Peyer's patch (tissue), 4 donors: ENCODE measurements around the gene GBX2. TPM values are rescaled to one million over a fixed set of nuclear protein-coding genes. Genes with fewer than 3 reads are reported as not detected.

ENCODE experiments used
- DNase-seq, 3 donors: peaks; one replicate each; pipeline ENCODE4 v3.0.0-alpha.2; 2017 to 2019
- H3K27ac ChIP-seq, 4 donors: fragments of 200-600 bp; sonication (generic); one replicate each; pipeline ENCODE4 v1.5.1; 2016 to 2019
- H3K27me3 ChIP-seq, 2 donors: fragments of 200-600 bp; sonication (generic); one replicate each; pipeline ENCODE4 v1.5.1; 2019
- H3K36me3 ChIP-seq, 3 donors: fragments of 200-600 bp; sonication (generic); one replicate each; pipeline ENCODE4 v1.5.1; 2016 to 2019
- H3K4me1 ChIP-seq, 4 donors: fragments of 200-600 bp; sonication (generic); one replicate each; pipeline ENCODE4 v1.5.1; 2016 to 2019
- H3K4me3 ChIP-seq, 4 donors: fragments of 200-600 bp; sonication (generic); 1 replicate in 3 of 4; 2 replicates in 1 of 4; pipeline ENCODE4 v1.5.1; 2016 to 2019; ENCODE audit warnings: mild to moderate bottlenecking in 1 of 4
- H3K9me3 ChIP-seq, 4 donors: fragments of 200-600 bp; sonication (generic); one replicate each; pipeline ENCODE4 v1.5.1; 2016 to 2019; ENCODE audit warnings: mild to moderate bottlenecking in 1 of 4
- CTCF ChIP-seq, 6 experiments: fragments of 450-650 bp in 4 of 6; fragments of 200-600 bp in 2 of 6; sonication (generic) in 1 of 6; IDR thresholded peaks; one replicate each; pipeline ENCODE4 v1.5.1; 2017 to 2019; ENCODE audit warnings: antibody characterized with exemption in 6 of 6, mild to moderate bottlenecking in 3 of 6, moderate library complexity in 1 of 6
- POLR2A ChIP-seq, 2 donors: fragments of 450-650 bp; IDR thresholded peaks; one replicate each; pipeline ENCODE4 v1.5.1; 2017; ENCODE audit warnings: antibody characterized with exemption in 2 of 2, mild to moderate bottlenecking in 2 of 2, moderate library complexity in 2 of 2
- total RNA-seq, 4 donors: library from RNA; depleted of rRNA; stranded (reverse); fragments of >200 nt; gene quantifications; one replicate each; pipeline ENCODE4 v1.1.0, GENCODE V29; 2016

The GBX2 gene
- total RNA-seq, 4 donors from 2014 or later: not detected

- no peak for DNase-seq
- H3K4me3 ChIP-seq: no peak overlapping the region
- no peaks in the 10 kb centered on the region for H3K36me3 ChIP-seq
- no peaks in the 10 kb centered on the region for H3K9me3 ChIP-seq
- no peak overlapping the region for H3K27ac ChIP-seq
- H3K27me3 ChIP-seq: no peaks in the 10 kb centered on the region
- no peaks in the 10 kb centered on the region for H3K4me1 ChIP-seq
- TF ChIP-seq POLR2A (IDR thresholded peaks at IDR 0.05) (no peak), CTCF (IDR thresholded peaks at IDR 0.05) (no peak)
Observed at GRCh38 chr2:236208019-236208926, 40.1 kb upstream of the GBX2 start.

GRCh38 chr2:236207472-236207871 lies 39.3 kb upstream of the GBX2 start:
- Histone ChIP-seq H3K36me3 (no peaks in the 10 kb centered on the region), H3K9me3 (no peaks in the 10 kb centered on the region), H3K27ac (no peak overlapping the region), H3K27me3 (no peaks in the 10 kb centered on the region), H3K4me1 (no peaks in the 10 kb centered on the region), H3K4me3 (no peak overlapping the region)
- TF ChIP-seq POLR2A (IDR thresholded peaks at IDR 0.05) (no peak), CTCF (IDR thresholded peaks at IDR 0.05) (no peak)
- no peak for DNase-seq

GRCh38 chr2:236205867-236206645 lies 37.9 kb upstream of the GBX2 start:
- Histone ChIP-seq H3K4me1 (no peaks in the 10 kb centered on the region), H3K27ac (no peak overlapping the region), H3K9me3 (no peaks in the 10 kb centered on the region), H3K36me3 (no peaks in the 10 kb centered on the region), H3K27me3 (no peaks in the 10 kb centered on the region), H3K4me3 (no peak overlapping the region)
- no peak for DNase-seq
- TF ChIP-seq CTCF (IDR thresholded peaks at IDR 0.05): no peak
- TF ChIP-seq POLR2A (IDR thresholded peaks at IDR 0.05): no peak

GRCh38 chr2:236204953-236205352 lies 36.8 kb upstream of the GBX2 start:
- H3K27ac ChIP-seq: no peak overlapping the region
- H3K27me3 ChIP-seq: no peaks in the 10 kb centered on the region
- DNase-seq: no peak
- H3K36me3 ChIP-seq: no peaks in the 10 kb centered on the region
- no peaks in the 10 kb centered on the region for H3K9me3 ChIP-seq
- no peaks in the 10 kb centered on the region for H3K4me1 ChIP-seq
- no peak for TF ChIP-seq POLR2A (IDR thresholded peaks at IDR 0.05)
- no peak overlapping the region for H3K4me3 ChIP-seq

GRCh38 chr2:236200378-236200777 lies 32.2 kb upstream of the GBX2 start:
- Histone ChIP-seq H3K36me3 (no peaks in the 10 kb centered on the region), H3K27ac (no peak overlapping the region), H3K4me1 (no peaks in the 10 kb centered on the region), H3K27me3 (no peaks in the 10 kb centered on the region), H3K4me3 (no peak overlapping the region), H3K9me3 (no peaks in the 10 kb centered on the region)
- DNase-seq: no peak
- TF ChIP-seq CTCF (IDR thresholded peaks at IDR 0.05) (no peak), POLR2A (IDR thresholded peaks at IDR 0.05) (no peak)

- DNase-seq: no peak
- Histone ChIP-seq H3K9me3 (no peaks in the 10 kb centered on the region), H3K27ac (no peak overlapping the region), H3K4me1 (no peaks in the 10 kb centered on the region), H3K4me3 (no peak overlapping the region), H3K27me3 (no peaks in the 10 kb centered on the region), H3K36me3 (no peaks in the 10 kb centered on the region)
- no peak for TF ChIP-seq CTCF (IDR thresholded peaks at IDR 0.05)
- TF ChIP-seq POLR2A (IDR thresholded peaks at IDR 0.05): no peak
Observed at GRCh38 chr2:236196366-236196765, 28.2 kb upstream of the GBX2 start.
